Neural progenitor cell (in vitro differentiated cells): ENCODE measurements around the gene AMOTL2. TPM values are rescaled to one million over a fixed set of nuclear protein-coding genes. Genes with fewer than 3 reads are reported as not detected.

ENCODE experiments used
- DNase-seq: peaks from one replicate; pipeline ENCODE4 v3.0.0-alpha.2; 2016; ENCODE audit warnings: low spot score
- H2AFZ ChIP-seq: fragments of 200-600 bp; sonication (generic); replicated peaks from 2 replicates; pipeline ENCODE4 v1.6.1; 2016; ENCODE audit warnings: antibody characterized with exemption
- H3F3A ChIP-seq: fragments of 200-600 bp; sonication (generic); 2 replicates; pipeline ENCODE4 v1.6.1; 2016; ENCODE audit warnings: antibody characterized with exemption, low read depth
- H3K27ac ChIP-seq: fragments of 200-600 bp; sonication (generic); 2 replicates; pipeline ENCODE4 v1.5.1; 2016; ENCODE audit warnings: mild to moderate bottlenecking
- H3K27me3 ChIP-seq: fragments of 200-600 bp; sonication (generic); 2 replicates; pipeline ENCODE4 v1.6.1; 2016; ENCODE audit warnings: mild to moderate bottlenecking, moderate library complexity
- H3K36me3 ChIP-seq: fragments of 200-600 bp; sonication (generic); 2 replicates; pipeline ENCODE4 v1.5.1; 2016
- H3K4me1 ChIP-seq: fragments of 200-600 bp; sonication (generic); 2 replicates; pipeline ENCODE4 v1.6.1; 2016; ENCODE audit warnings: mixed run types
- H3K4me2 ChIP-seq: fragments of 200-600 bp; sonication (generic); 2 replicates; pipeline ENCODE4 v1.6.1; 2016
- H3K4me3 ChIP-seq: fragments of 200-600 bp; sonication (generic); 2 replicates; pipeline ENCODE4 v1.5.1; 2016
- H3K79me2 ChIP-seq: fragments of 200-600 bp; sonication (generic); 2 replicates; pipeline ENCODE4 v1.6.1; 2016; ENCODE audit warnings: low read depth
- H3K9ac ChIP-seq: fragments of 200-600 bp; sonication (generic); 2 replicates; pipeline ENCODE4 v1.6.1; 2016
- H3K9me3 ChIP-seq: fragments of 200-600 bp; sonication (generic); 2 replicates; pipeline ENCODE4 v1.5.1; 2016; ENCODE audit warnings: low read depth
- H4K20me1 ChIP-seq: fragments of 200-600 bp; sonication (generic); 2 replicates; pipeline ENCODE4 v1.6.1; 2016; ENCODE audit warnings: low read depth
- H3K27ac Mint-ChIP-seq: 3 replicates; pipeline ENCODE4 v1.8.0; 2021; ENCODE audit warnings: mixed read lengths
- H3K27me3 Mint-ChIP-seq: 2 replicates; pipeline ENCODE4 v1.8.0; 2022; ENCODE audit warnings: low read depth, mild to moderate bottlenecking, inconsistent platforms, moderate library complexity, mixed read lengths; ENCODE audit not compliant: insufficient read depth
- H3K36me3 Mint-ChIP-seq: 3 replicates; pipeline ENCODE4 v1.8.0; 2021; ENCODE audit warnings: mixed read lengths
- H3K4me1 Mint-ChIP-seq: 3 replicates; pipeline ENCODE4 v1.8.0; 2021; ENCODE audit warnings: mixed read lengths
- H3K4me3 Mint-ChIP-seq: 3 replicates; pipeline ENCODE4 v1.8.0; 2021; ENCODE audit warnings: mild to moderate bottlenecking, moderate library complexity, mixed read lengths
- H3K9me3 Mint-ChIP-seq: 3 replicates; pipeline ENCODE4 v1.8.0; 2020; ENCODE audit warnings: mixed read lengths
- EZH2 ChIP-seq: fragments of 200-600 bp; sonication (generic); IDR thresholded peaks from 2 replicates; pipeline ENCODE4 v1.6.1; 2017; ENCODE audit warnings: antibody characterized with exemption, mild to moderate bottlenecking, moderate library complexity
- EZH2phosphoT487 ChIP-seq: fragments of 200-600 bp; sonication (generic); IDR thresholded peaks from 2 replicates; pipeline ENCODE4 v1.6.1; 2017; ENCODE audit warnings: antibody characterized with exemption
- microRNA-seq: library from miRNA; unstranded; fragments of <30 nt; microRNA quantifications from one replicate; pipeline ENCODE4, GENCODE V29; 2016
- small RNA-seq: library from RNA; depleted of rRNA; stranded (forward); fragments of <200 nt; gene quantifications from one replicate; pipeline ENCODE3, GENCODE V24; 2015
- total RNA-seq: library from RNA; depleted of rRNA; stranded (reverse); fragments of >200 nt; gene quantifications from 2 replicates; pipeline ENCODE4 v1.2.3, GENCODE V29; 2015; ENCODE audit warnings: low replicate concordance
- TF ChIP-seq, protein P1 (sequence below): fragments of 200-600 bp; sonication (generic); IDR thresholded peaks from 2 replicates; pipeline ENCODE4 v1.5.1; 2017; ENCODE audit warnings: antibody characterized with exemption, mild to moderate bottlenecking

Gene AMOTL2
- total RNA-seq, 1 donor from 2014 or later: 62.9 TPM

DNA sequence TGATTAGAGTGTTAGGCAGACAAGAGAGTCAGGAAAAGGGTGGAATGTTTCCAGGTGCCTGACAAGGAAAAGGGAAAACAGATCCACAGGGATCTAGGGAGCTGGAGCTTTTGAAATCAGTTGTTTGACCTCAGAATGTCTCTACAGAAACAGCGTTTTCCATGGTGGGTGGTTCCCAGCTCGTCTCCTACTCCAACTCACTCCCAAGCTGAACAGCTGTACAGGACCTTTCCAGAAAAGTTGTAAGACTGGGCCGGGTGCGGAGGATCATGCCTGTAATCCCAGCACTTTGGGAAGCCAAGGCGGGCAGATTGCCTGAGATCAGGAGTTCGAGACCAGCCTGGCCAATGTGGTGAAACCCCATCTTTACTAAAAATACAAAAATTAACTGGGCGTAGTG lies 67.9 kb downstream of the AMOTL2 start:
- Histone ChIP-seq H3F3A (peaks cover 5% of the 10 kb centered on the region), H3K9me3 (no peaks in the 10 kb centered on the region), H3K27ac (no peak overlapping the region), H2AFZ (no peak overlapping the region), H3K36me3 (no peaks in the 10 kb centered on the region), H3K27me3 (no peaks in the 10 kb centered on the region), H3K79me2 (no peaks in the 10 kb centered on the region), H3K4me3 (no peak overlapping the region), H3K4me1 (peaks cover 10% of the 10 kb centered on the region), H4K20me1 (no peaks in the 10 kb centered on the region), H3K4me2 (no peak overlapping the region), H3K9ac (no peak overlapping the region)
- H3K4me3 Mint-ChIP-seq: no peak overlapping the region
- H3K27ac Mint-ChIP-seq: no peak overlapping the region
- no peaks in the 10 kb centered on the region for H3K36me3 Mint-ChIP-seq
- no peak for TF ChIP-seq EZH2
- TF ChIP-seq, protein P1, sequence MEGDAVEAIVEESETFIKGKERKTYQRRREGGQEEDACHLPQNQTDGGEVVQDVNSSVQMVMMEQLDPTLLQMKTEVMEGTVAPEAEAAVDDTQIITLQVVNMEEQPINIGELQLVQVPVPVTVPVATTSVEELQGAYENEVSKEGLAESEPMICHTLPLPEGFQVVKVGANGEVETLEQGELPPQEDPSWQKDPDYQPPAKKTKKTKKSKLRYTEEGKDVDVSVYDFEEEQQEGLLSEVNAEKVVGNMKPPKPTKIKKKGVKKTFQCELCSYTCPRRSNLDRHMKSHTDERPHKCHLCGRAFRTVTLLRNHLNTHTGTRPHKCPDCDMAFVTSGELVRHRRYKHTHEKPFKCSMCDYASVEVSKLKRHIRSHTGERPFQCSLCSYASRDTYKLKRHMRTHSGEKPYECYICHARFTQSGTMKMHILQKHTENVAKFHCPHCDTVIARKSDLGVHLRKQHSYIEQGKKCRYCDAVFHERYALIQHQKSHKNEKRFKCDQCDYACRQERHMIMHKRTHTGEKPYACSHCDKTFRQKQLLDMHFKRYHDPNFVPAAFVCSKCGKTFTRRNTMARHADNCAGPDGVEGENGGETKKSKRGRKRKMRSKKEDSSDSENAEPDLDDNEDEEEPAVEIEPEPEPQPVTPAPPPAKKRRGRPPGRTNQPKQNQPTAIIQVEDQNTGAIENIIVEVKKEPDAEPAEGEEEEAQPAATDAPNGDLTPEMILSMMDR: no peak
- no peak for TF ChIP-seq EZH2phosphoT487
- DNase-seq: no peak
- no peaks in the 10 kb centered on the region for H3K9me3 Mint-ChIP-seq
- H3K4me1 Mint-ChIP-seq: peaks cover 27% of the 10 kb centered on the region
- H3K27me3 Mint-ChIP-seq: peaks cover 9% of the 10 kb centered on the region

Small RNA genes lying within 50 kb of the gene (microRNA-seq; reads per million reads assigned to microRNA genes)
- gene MIR6827: 1.1 reads per million

Small RNA genes lying within 50 kb of the gene (small RNA-seq; reads per million reads assigned to genes)
- gene HMGN1P9 (not detected), gene MIR6827 (not detected)

Other genes starting within 250 kb of the AMOTL2 start
- gene RYK, start 123.6 kb downstream of the AMOTL2 start, total RNA-seq: 99.5 and 134 TPM in 2 replicates
- gene ANAPC13, start 111.5 kb upstream of the AMOTL2 start, total RNA-seq: 60.3 and 100 TPM in 2 replicates
- gene CEP63, start 111.6 kb upstream of the AMOTL2 start, total RNA-seq: 25.7 and 36.2 TPM in 2 replicates